AG04449 (cell line): Measurements from ENCODE around the gene ABHD18.
A peak's percentile ranks its signal among the peaks of the same experiment; 100 is the strongest.
"Not testable (repeated sequence)": the region's sequence is repeated elsewhere in the genome, so short reads cannot be mapped to it uniquely, and the experiment has no call there.

Source experiments
- CTCF ChIA-PET: fragments of 350-600 bp; formaldehyde crosslinking; extraction: SDS; loops from one replicate; lab custom pipeline; 2021; ENCODE audit warnings: antibody characterized with exemption; lab: Yijun Ruan, JAX
- POLR2A ChIA-PET: fragments of 400-600, 350-600 bp; formaldehyde crosslinking; extraction: SDS; loops from one replicate; lab custom pipeline; 2020; ENCODE audit warnings: antibody characterized with exemption, inconsistent platforms; lab: Yijun Ruan, JAX
- DNase-seq: peaks from one replicate; pipeline ENCODE4 v3.0.0-alpha.2; 2010; ENCODE audit warnings: low read depth, low spot score
- H3K4me3 ChIP-seq: 2 replicates; pipeline ENCODE4 v1.5.1; 2011; ENCODE audit warnings: low read depth, mild to moderate bottlenecking, control low read depth, low read length
- CTCF ChIP-seq: IDR thresholded peaks from one replicate; pipeline ENCODE4 v1.5.1; 2011; ENCODE audit warnings: mild to moderate bottlenecking, moderate library complexity, low read length, control low read depth, inconsistent platforms; ENCODE audit not compliant: insufficient read depth; ENCODE audit errors: missing control alignments

Gene ABHD18

DNA sequence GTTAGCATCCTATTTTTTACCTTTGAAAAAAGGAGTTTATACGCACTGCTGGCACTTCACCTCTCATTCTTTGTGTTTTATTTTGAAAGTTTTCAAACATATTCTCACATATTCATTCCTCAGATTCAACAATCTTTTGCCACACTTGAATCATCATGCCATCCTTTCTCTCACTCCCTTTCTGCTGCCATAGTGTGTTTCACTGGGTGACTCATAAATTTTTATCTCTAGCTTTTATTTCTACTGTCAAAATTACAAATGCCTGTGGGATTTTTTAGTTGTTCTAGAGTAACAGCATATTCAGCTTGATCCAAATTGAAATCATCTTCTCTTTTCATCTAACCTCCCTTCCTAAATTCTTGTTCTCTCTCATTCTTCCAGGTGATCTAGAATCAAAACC, 28.2 kb upstream of the ABHD18 start:
- CTCF ChIA-PET, result interaction anchor here (1.4 kb wide), 1 partner anchor 20 kb away, joined by 4 read pairs; no protein-coding TSS in a partner anchor
- no peak for TF ChIP-seq CTCF
- POLR2A ChIA-PET, result interaction anchor here (0.7 kb wide), 1 partner anchor 84 kb away, joined by 3 read pairs; no protein-coding TSS in a partner anchor
- H3K4me3 ChIP-seq, result no peak overlapping the region
- no peak for DNase-seq

DNA sequence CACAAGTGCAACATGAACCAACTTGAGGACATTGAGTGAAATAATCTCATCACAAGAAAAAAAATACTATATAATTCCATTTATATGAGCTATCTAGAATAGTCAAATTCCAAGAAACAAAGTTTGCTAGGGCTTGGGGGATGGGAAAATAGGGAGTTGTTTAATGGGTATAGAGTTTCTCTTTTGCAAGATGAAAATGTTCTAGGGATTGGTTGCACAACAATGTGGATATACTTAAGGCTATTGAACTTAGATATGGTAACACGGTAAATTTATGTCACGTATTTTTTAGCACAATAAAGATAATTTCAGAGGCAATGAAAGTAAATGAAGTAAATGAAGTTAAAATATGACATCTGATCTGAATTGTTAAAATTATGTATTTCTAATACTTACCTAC, 8.1 kb upstream of the ABHD18 start:
- CTCF ChIA-PET, result interaction anchor here (1.5 kb wide), 1 partner anchor 20 kb away, joined by 4 read pairs; no protein-coding TSS in a partner anchor
- no peak for DNase-seq
- TF ChIP-seq CTCF, result no peak
- POLR2A ChIA-PET, result interaction anchor here (0.7 kb wide), 1 partner anchor 527 kb away, joined by 3 read pairs; no protein-coding TSS in a partner anchor
- no peak overlapping the region for H3K4me3 ChIP-seq

GRCh38 chr4:127959794-127960193, 5.4 kb upstream of the ABHD18 start:
- no peak for DNase-seq
- H3K4me3 ChIP-seq, result no peak overlapping the region
- ChIA-PET POLR2A (no interaction called here), CTCF (no interaction called here)
- no peak for TF ChIP-seq CTCF

- H3K4me3 ChIP-seq, result peak overlapping the region; percentile 98
- CTCF ChIA-PET, POLR2A ChIA-PET, DNase-seq: not testable (repeated sequence)
Observed at GRCh38 chr4:127963633-127964398, 1.4 kb upstream of the ABHD18 start.

- POLR2A ChIA-PET, result interaction anchor here (0.7 to 1.4 kb wide), 4 partner anchors 13 to 97 kb away, joined by 3 to 6 read pairs (median 4); partner anchors contain the start of genes LARP1B and PLK4
- CTCF ChIA-PET, DNase-seq: not testable (repeated sequence)
- peak overlapping the region; percentile 98 for H3K4me3 ChIP-seq
Observed at GRCh38 chr4:127964426-127965061, 662 bp upstream of the ABHD18 start.

- DNase-seq, result no peak
- no peak for TF ChIP-seq CTCF
- peak overlapping the region; percentile 98 for H3K4me3 ChIP-seq
- ChIA-PET POLR2A (interaction anchor here (1.0 to 1.4 kb wide), 5 partner anchors 14 to 95 kb away, joined by 3 to 6 read pairs (median 4); partner anchors contain the start of genes LARP1B and PLK4), CTCF (interaction anchor here (0.7 to 0.8 kb wide), 3 partner anchors 12 to 90 kb away, joined by 3 to 4 read pairs (median 3); no protein-coding TSS in a partner anchor)
Observed at GRCh38 chr4:127965803-127966175, 583 bp downstream of the ABHD18 start.

- POLR2A ChIA-PET, result no interaction called here
- no peak overlapping the region for H3K4me3 ChIP-seq
- DNase-seq, result no peak
- TF ChIP-seq CTCF, result no peak
- CTCF ChIA-PET, result no interaction called here
Observed at GRCh38 chr4:127967141-127967775, 2.1 kb downstream of the ABHD18 start.
